ENCODE data around the gene FKBP14.

The FKBP14 gene

GRCh38 chr7:30001998-30002397 lies 24.5 kb downstream of the FKBP14 start:
- CTCF ChIA-PET = no interaction called here
- no peak for DNase-seq (ENCODE audit: extremely low spot score)
- TF ChIP-seq SUZ12 (IDR thresholded peaks at IDR 0.05) (no peak), CTBP1 (IDR thresholded peaks at IDR 0.05; ENCODE audit: borderline replicate concordance) (no peak), ARNT (IDR thresholded peaks at IDR 0.05) (no peak), LEF1 (IDR thresholded peaks at IDR 0.05; ENCODE audit: borderline replicate concordance) (no peak), FOXA1 (IDR thresholded peaks at IDR 0.05) (no peak)
- POLR2A ChIA-PET = interaction anchor here (1.0 kb wide), 1 partner anchor 27 kb away, joined by 4 read pairs; no protein-coding TSS in a partner anchor

GRCh38 chr7:29998489-29998888 lies 28.0 kb downstream of the FKBP14 start:
- TF ChIP-seq PKNOX1 (IDR thresholded peaks at IDR 0.05) (no peak), ELF4 (IDR thresholded peaks at IDR 0.05) (no peak), BHLHE40 (IDR thresholded peaks at IDR 0.05; ENCODE audit: borderline replicate concordance) (no peak), ZNF384 (IDR thresholded peaks at IDR 0.05) (no peak), FOXM1 (IDR thresholded peaks at IDR 0.05; ENCODE audit: borderline replicate concordance) (no peak), ARNT (IDR thresholded peaks at IDR 0.05) (no peak), SUZ12 (IDR thresholded peaks at IDR 0.05) (no peak), L3MBTL2 (conservative IDR thresholded peaks at IDR 0.05) (no peak), TARDBP (IDR thresholded peaks at IDR 0.05) (no peak), FOXK2 (IDR thresholded peaks at IDR 0.05) (no peak), NFRKB (IDR thresholded peaks at IDR 0.05) (no peak), SP1 (IDR thresholded peaks at IDR 0.05) (no peak), FOXA1 (IDR thresholded peaks at IDR 0.05) (no peak), HDGF (IDR thresholded peaks at IDR 0.05; ENCODE audit: borderline replicate concordance) (no peak), CTBP1 (IDR thresholded peaks at IDR 0.05; ENCODE audit: borderline replicate concordance) (no peak), LEF1 (IDR thresholded peaks at IDR 0.05; ENCODE audit: borderline replicate concordance) (no peak)
- ChIA-PET CTCF (no interaction called here), POLR2A (no interaction called here)
- no peak for DNase-seq (ENCODE audit: extremely low spot score)

- ChIA-PET POLR2A (no interaction called here), CTCF (no interaction called here)
These were observed 30.2 kb downstream of the FKBP14 start for GRCh38 chr7:29996321-29996720.

GRCh38 chr7:29995652-29996051 lies 30.9 kb downstream of the FKBP14 start:
- TF ChIP-seq NFRKB (IDR thresholded peaks at IDR 0.05) = no peak
- no peak for TF ChIP-seq SP1 (IDR thresholded peaks at IDR 0.05)
- no peak for TF ChIP-seq PKNOX1 (IDR thresholded peaks at IDR 0.05)
- TF ChIP-seq ARNT (IDR thresholded peaks at IDR 0.05) = no peak
- TF ChIP-seq SUZ12 (IDR thresholded peaks at IDR 0.05) = no peak
- no peak for TF ChIP-seq ELF4 (IDR thresholded peaks at IDR 0.05)
- TF ChIP-seq HDGF (IDR thresholded peaks at IDR 0.05; ENCODE audit: borderline replicate concordance) = no peak
- no peak for TF ChIP-seq LEF1 (IDR thresholded peaks at IDR 0.05; ENCODE audit: borderline replicate concordance)
- no peak for TF ChIP-seq FOXM1 (IDR thresholded peaks at IDR 0.05; ENCODE audit: borderline replicate concordance)
- TF ChIP-seq FOXK2 (IDR thresholded peaks at IDR 0.05) = no peak
- TF ChIP-seq TARDBP (IDR thresholded peaks at IDR 0.05) = no peak
- ChIA-PET POLR2A (no interaction called here), CTCF (no interaction called here)
- DNase-seq (ENCODE audit: extremely low spot score) = no peak

More at GRCh38 chr7:29996321-29996720, 30.2 kb downstream of the FKBP14 start:
- DNase-seq (ENCODE audit: extremely low spot score) = no peak
- TF ChIP-seq FOXK2 (IDR thresholded peaks at IDR 0.05) (no peak), LEF1 (IDR thresholded peaks at IDR 0.05; ENCODE audit: borderline replicate concordance) (no peak), SP1 (IDR thresholded peaks at IDR 0.05) (no peak), L3MBTL2 (conservative IDR thresholded peaks at IDR 0.05) (no peak), HDGF (IDR thresholded peaks at IDR 0.05; ENCODE audit: borderline replicate concordance) (no peak), SUZ12 (IDR thresholded peaks at IDR 0.05) (no peak), ARNT (IDR thresholded peaks at IDR 0.05) (no peak), ZNF384 (IDR thresholded peaks at IDR 0.05) (no peak), FOXA1 (IDR thresholded peaks at IDR 0.05) (no peak), ELF4 (IDR thresholded peaks at IDR 0.05) (no peak), TARDBP (IDR thresholded peaks at IDR 0.05) (no peak), CTBP1 (IDR thresholded peaks at IDR 0.05; ENCODE audit: borderline replicate concordance) (no peak), NFRKB (IDR thresholded peaks at IDR 0.05) (no peak), PKNOX1 (IDR thresholded peaks at IDR 0.05) (no peak)

- no peak for DNase-seq (ENCODE audit: extremely low spot score)
- ChIA-PET CTCF (no interaction called here), POLR2A (no interaction called here)
- TF ChIP-seq PKNOX1 (IDR thresholded peaks at IDR 0.05) = no peak
- no peak for TF ChIP-seq L3MBTL2 (conservative IDR thresholded peaks at IDR 0.05)
- TF ChIP-seq CTBP1 (IDR thresholded peaks at IDR 0.05; ENCODE audit: borderline replicate concordance) = no peak
These were observed 33.4 kb downstream of the FKBP14 start for GRCh38 chr7:29993140-29993539.

- DNase-seq (ENCODE audit: extremely low spot score) = no peak
- TF ChIP-seq NFRKB (IDR thresholded peaks at IDR 0.05) (no peak), HDGF (IDR thresholded peaks at IDR 0.05; ENCODE audit: borderline replicate concordance) (no peak), ELF4 (IDR thresholded peaks at IDR 0.05) (no peak), FOXM1 (IDR thresholded peaks at IDR 0.05; ENCODE audit: borderline replicate concordance) (no peak), ARNT (IDR thresholded peaks at IDR 0.05) (no peak), FOXA1 (IDR thresholded peaks at IDR 0.05) (no peak), BHLHE40 (IDR thresholded peaks at IDR 0.05; ENCODE audit: borderline replicate concordance) (no peak), SUZ12 (IDR thresholded peaks at IDR 0.05) (no peak), FOXK2 (IDR thresholded peaks at IDR 0.05) (no peak), LEF1 (IDR thresholded peaks at IDR 0.05; ENCODE audit: borderline replicate concordance) (no peak), L3MBTL2 (conservative IDR thresholded peaks at IDR 0.05) (no peak), TARDBP (IDR thresholded peaks at IDR 0.05) (no peak)
- CTCF ChIA-PET = interaction anchor here (0.7 kb wide), 1 partner anchor 14 kb away, joined by 3 read pairs; no protein-coding TSS in a partner anchor
- POLR2A ChIA-PET = no interaction called here
These were observed 34.6 kb downstream of the FKBP14 start for GRCh38 chr7:29991937-29992336.

All from HEK293T (cell line).